ENCODE data around the gene NLK. TPM values are rescaled to one million over a fixed set of nuclear protein-coding genes. Genes with fewer than 3 reads are reported as not detected.
"Not testable (repeated sequence)": the region's sequence is repeated elsewhere in the genome, so short reads cannot be mapped to it uniquely, and the experiment has no call there.

NLK gene
- total RNA-seq, 1 experiment from 2014 or later: 14.9 TPM

DNA sequence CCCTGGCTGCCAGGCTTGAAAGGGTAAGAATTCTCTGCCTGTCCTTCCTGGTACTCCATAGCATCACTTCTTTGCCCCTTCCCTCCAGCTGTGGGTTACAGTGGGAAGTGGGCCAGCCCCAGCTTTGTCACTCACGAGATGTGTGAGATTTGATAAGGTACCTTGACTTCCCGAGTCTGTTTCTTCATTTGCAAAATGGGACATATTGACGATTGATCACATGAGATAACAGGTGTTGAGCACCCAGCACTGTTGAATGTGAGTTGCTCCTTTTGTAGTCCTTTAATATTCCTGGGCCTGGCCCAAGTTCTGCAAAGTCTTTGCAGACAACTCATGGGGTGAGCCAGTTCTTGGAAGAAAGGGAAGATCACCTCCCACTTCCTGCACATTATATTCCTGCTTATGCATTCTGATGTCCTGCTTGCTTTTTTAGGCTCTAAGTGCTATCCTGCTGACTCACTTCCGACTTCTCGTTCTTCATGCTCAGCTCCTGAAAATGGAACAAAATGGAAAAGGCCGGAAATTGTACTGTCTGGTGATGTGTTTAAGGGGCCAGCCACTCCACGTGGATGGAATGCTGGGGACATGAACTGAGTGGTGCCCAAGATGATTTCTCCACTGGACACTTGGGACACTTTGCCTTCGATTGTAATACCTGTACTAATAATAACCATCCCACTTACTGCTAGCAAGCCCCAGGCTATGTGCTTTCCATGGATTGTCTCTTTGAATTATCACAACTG, 8.3 kb upstream of the NLK start:
- Histone ChIP-seq H3K27ac (ENCODE audit: low read length) (peak overlapping the region; percentile 76), H3K9me3 (ENCODE audit: low read length) (no peaks in the 10 kb centered on the region), H2AFZ (ENCODE audit: low read length) (peak overlapping the region; percentile 87), H3K4me3 (ENCODE audit: low read length) (no peak overlapping the region), H3K27me3 (ENCODE audit: low read length) (no peaks in the 10 kb centered on the region), H3F3A (ENCODE audit: low read length, unreplicated experiment) (no peaks in the 10 kb centered on the region), H3K4me1 (ENCODE audit: insufficient read depth, low read length) (peaks cover 20% of the 10 kb centered on the region), H3K36me3 (ENCODE audit: low read depth, low read length) (no peaks in the 10 kb centered on the region), H3K9ac (ENCODE audit: low read length) (peak overlapping the region; percentile 16; the same call in 1 of the 2 replicates), H3K4me2 (ENCODE audit: low read length) (peak overlapping the region; percentile 48), H3K9me2 (replicated peaks; ENCODE audit: low read length) (no peaks in the 10 kb centered on the region), H4K20me1 (ENCODE audit: low read length) (no peaks in the 10 kb centered on the region), H3K79me2 (ENCODE audit: low read length) (no peaks in the 10 kb centered on the region)
- no peak for TF ChIP-seq EZH2phosphoT487 (IDR thresholded peaks at IDR 0.05; ENCODE audit: borderline replicate concordance, low read length)
- TF ChIP-seq, protein P1, sequence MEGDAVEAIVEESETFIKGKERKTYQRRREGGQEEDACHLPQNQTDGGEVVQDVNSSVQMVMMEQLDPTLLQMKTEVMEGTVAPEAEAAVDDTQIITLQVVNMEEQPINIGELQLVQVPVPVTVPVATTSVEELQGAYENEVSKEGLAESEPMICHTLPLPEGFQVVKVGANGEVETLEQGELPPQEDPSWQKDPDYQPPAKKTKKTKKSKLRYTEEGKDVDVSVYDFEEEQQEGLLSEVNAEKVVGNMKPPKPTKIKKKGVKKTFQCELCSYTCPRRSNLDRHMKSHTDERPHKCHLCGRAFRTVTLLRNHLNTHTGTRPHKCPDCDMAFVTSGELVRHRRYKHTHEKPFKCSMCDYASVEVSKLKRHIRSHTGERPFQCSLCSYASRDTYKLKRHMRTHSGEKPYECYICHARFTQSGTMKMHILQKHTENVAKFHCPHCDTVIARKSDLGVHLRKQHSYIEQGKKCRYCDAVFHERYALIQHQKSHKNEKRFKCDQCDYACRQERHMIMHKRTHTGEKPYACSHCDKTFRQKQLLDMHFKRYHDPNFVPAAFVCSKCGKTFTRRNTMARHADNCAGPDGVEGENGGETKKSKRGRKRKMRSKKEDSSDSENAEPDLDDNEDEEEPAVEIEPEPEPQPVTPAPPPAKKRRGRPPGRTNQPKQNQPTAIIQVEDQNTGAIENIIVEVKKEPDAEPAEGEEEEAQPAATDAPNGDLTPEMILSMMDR (conservative IDR thresholded peaks at IDR 0.05; ENCODE audit: low read depth, low read length): no peak
- TF ChIP-seq EZH2 (IDR thresholded peaks at IDR 0.05; ENCODE audit: low read length, unreplicated experiment): no peak
- ChIA-PET CTCF (no interaction called here), POLR2A (ENCODE audit: unreplicated experiment) (no interaction called here)
- ATAC-seq (peak; percentile 93), DNase-seq (peak; percentile 81)
- no TSS peak for BruUV-seq (replicated peaks)
- intact Hi-C loops (cut with micrococcal nuclease): no loop called here

DNA sequence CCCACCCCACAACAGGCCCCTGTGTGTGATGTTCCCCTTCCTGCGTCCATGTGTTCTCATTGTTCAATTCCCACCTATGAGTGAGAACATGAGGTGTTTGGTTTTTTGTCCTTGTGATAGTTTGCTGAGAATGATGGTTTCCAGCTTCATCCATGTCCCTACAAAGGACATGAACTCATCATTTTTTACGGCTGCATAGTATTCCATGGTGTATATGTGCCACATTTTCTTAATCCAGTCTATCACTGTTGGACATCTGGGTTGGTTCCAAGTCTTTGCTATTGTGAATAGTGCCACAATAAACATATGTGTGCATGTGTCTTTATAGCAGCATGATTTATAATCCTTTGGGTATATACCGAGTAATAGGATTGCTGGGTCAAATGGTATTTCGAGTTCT, 7.0 kb upstream of the NLK start:
- H3K4me2 ChIP-seq (ENCODE audit: low read length); H4K20me1 ChIP-seq (ENCODE audit: low read length); H3K79me2 ChIP-seq (ENCODE audit: low read length); POLR2A ChIA-PET (ENCODE audit: unreplicated experiment); H3K36me3 ChIP-seq (ENCODE audit: low read depth, low read length); H2AFZ ChIP-seq (ENCODE audit: low read length); H3K27ac ChIP-seq (ENCODE audit: low read length); H3K9me3 ChIP-seq (ENCODE audit: low read length); ATAC-seq; intact Hi-C loops (cut with micrococcal nuclease); H3K27me3 ChIP-seq (ENCODE audit: low read length); H3K9ac ChIP-seq (ENCODE audit: low read length); H3K9me2 ChIP-seq (replicated peaks; ENCODE audit: low read length); H3K4me3 ChIP-seq (ENCODE audit: low read length); DNase-seq; H3F3A ChIP-seq (ENCODE audit: low read length, unreplicated experiment); CTCF ChIA-PET; BruUV-seq (replicated peaks): not testable (repeated sequence)
- H3K4me1 ChIP-seq (ENCODE audit: insufficient read depth, low read length): peaks cover 20% of the 10 kb centered on the region

DNA sequence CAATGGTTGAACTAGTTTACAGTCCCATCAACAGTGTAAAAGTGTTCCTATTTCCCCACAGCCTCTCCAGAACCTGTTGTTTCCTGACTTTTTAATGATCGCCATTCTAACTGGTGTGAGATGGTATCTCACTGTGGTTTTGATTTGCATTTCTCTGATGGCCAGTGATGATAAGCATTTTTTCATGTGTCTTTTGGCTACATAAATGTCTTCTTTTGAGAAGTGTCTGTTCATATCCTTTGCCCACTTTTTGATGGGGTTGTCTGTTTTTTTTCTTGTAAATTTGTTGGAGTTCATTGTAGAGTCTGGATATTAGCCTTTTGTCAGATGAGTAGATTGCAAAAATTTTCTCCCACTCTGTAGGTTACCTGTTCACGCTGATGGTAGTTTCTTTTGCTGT, 6.6 kb upstream of the NLK start:
- CTCF ChIA-PET; POLR2A ChIA-PET (ENCODE audit: unreplicated experiment); H4K20me1 ChIP-seq (ENCODE audit: low read length); H3K27me3 ChIP-seq (ENCODE audit: low read length); H3F3A ChIP-seq (ENCODE audit: low read length, unreplicated experiment); H3K4me2 ChIP-seq (ENCODE audit: low read length); H3K36me3 ChIP-seq (ENCODE audit: low read depth, low read length); H3K4me3 ChIP-seq (ENCODE audit: low read length); H3K27ac ChIP-seq (ENCODE audit: low read length); ATAC-seq; H3K9me2 ChIP-seq (replicated peaks; ENCODE audit: low read length); intact Hi-C loops (cut with micrococcal nuclease); DNase-seq; H3K9me3 ChIP-seq (ENCODE audit: low read length); H3K9ac ChIP-seq (ENCODE audit: low read length); H3K79me2 ChIP-seq (ENCODE audit: low read length); H2AFZ ChIP-seq (ENCODE audit: low read length); BruUV-seq (replicated peaks): not testable (repeated sequence)
- peaks cover 20% of the 10 kb centered on the region for H3K4me1 ChIP-seq (ENCODE audit: insufficient read depth, low read length)

DNA sequence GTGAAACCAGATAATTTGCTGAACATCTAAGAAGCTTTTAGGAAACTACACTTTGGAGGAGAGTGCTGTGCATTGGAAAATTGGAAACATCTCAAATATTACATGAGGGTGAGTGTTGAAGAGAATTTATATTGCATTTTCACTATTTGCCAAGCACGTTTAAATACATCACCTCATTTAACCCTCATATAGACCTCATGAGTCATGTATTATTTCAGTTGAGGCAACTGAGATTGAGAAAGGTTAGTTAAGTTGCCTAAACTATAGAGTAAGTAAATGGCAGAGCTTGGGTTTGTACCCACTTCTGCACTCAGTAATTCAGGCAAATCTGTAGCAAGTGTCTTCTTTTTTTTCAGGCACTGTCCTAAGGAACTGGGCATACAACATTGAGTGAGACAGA, 3.7 kb upstream of the NLK start:
- H3K4me1 ChIP-seq (ENCODE audit: insufficient read depth, low read length): peaks cover 30% of the 10 kb centered on the region
- no peak overlapping the region for H3K27ac ChIP-seq (ENCODE audit: low read length)
- CTCF ChIA-PET: no interaction called here
- no peak overlapping the region for H2AFZ ChIP-seq (ENCODE audit: low read length)
- no peaks in the 10 kb centered on the region for H4K20me1 ChIP-seq (ENCODE audit: low read length)
- no peaks in the 10 kb centered on the region for H3K27me3 ChIP-seq (ENCODE audit: low read length)
- POLR2A ChIA-PET (ENCODE audit: unreplicated experiment): no interaction called here
- no peak overlapping the region for H3K4me3 ChIP-seq (ENCODE audit: low read length)
- intact Hi-C loops (cut with micrococcal nuclease): no loop called here
- BruUV-seq (replicated peaks): no TSS peak
- H3K79me2 ChIP-seq (ENCODE audit: low read length): peaks cover 20% of the 10 kb centered on the region
- H3K4me2 ChIP-seq (ENCODE audit: low read length): no peak overlapping the region
- no peaks in the 10 kb centered on the region for H3K9me3 ChIP-seq (ENCODE audit: low read length)
- TF ChIP-seq EZH2 (IDR thresholded peaks at IDR 0.05; ENCODE audit: low read length, unreplicated experiment) (no peak), EZH2phosphoT487 (IDR thresholded peaks at IDR 0.05; ENCODE audit: borderline replicate concordance, low read length) (no peak)
- TF ChIP-seq, protein P1 (conservative IDR thresholded peaks at IDR 0.05; ENCODE audit: low read depth, low read length): no peak
- no peaks in the 10 kb centered on the region for H3F3A ChIP-seq (ENCODE audit: low read length, unreplicated experiment)
- H3K36me3 ChIP-seq (ENCODE audit: low read depth, low read length): no peaks in the 10 kb centered on the region
- no peak overlapping the region for H3K9ac ChIP-seq (ENCODE audit: low read length)
- no peaks in the 10 kb centered on the region for H3K9me2 ChIP-seq (replicated peaks; ENCODE audit: low read length)
- ATAC-seq: no peak
- peak; percentile 6 for DNase-seq
